Measurements from ENCODE around the gene GPR39.

Gene GPR39

DNA sequence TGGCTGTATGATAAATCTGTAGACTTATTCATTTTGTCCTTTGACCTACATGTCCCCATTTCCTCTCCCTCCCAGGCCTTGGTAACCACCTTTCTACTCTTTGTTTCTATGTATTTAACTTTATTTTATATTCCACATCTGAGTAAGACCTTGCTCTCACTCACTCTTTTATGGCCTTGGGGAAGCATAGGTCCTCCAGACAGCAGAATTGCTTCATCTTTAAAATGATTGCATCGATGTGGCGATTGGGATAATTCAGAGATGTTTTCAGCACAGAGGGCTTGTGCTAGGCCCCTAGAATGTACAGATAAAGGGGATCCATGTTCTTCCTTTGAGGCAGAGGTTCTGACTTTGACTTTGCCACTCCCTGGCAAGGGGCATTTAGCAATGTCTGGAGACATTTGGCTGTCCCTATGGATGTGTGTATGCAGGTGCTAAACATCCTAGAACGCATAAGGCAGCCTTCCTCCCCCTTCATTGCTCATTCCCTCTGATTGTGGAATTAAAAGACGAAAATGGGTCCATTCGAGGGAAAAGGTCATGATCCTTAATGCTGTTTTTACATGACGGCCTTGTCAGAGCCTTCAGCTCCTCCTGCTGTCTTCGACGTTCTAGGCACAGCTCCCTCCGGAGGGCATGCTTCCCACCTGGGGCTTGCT is 1.2 kb upstream of the GPR39 start:
- DNase-seq = no peak

DNA sequence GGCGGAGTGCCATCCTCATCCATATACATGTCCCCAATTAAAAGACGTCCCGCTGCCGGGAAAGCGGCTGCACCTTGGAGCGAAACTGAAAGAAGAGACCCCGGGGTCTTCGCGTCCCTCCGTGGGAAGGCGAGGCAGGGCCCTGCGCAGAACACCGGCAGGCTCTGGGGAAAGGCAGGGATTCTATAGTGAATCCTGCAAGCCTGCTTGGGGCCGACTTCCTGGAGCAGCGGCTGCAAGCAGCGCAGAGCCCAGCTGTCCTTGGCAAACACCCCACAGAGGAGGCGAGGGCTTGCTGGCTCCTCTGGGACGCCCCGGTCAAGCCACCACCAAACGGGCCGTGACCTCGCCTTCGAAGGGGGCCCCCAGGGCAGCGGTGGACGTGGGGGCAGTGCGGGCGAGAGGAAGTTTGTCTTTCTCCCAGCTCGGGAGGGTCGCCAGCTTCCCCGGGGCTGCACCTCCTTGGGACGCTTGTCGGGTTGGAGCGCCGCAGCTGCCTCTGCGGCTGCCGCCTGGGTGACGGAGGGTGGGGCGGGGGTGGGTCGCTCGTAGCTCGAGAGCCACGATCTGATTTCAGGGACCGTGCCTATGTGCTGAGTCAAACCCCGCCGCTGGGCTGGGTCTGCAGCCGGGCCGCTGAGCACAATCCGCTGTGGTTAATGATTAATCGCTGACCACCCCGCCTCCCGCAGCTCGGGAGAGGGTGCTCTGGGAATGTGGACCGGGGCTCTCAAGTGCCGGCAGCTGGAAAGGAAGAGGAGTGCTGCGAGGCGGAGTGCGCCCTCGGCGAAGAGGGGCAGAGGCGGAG is 486 bp upstream of the GPR39 start:
- peak; percentile 68 for DNase-seq

GRCh38 chr2:132417430-132418035 is 928 bp downstream of the GPR39 start:
- DNase-seq = no peak

DNA sequence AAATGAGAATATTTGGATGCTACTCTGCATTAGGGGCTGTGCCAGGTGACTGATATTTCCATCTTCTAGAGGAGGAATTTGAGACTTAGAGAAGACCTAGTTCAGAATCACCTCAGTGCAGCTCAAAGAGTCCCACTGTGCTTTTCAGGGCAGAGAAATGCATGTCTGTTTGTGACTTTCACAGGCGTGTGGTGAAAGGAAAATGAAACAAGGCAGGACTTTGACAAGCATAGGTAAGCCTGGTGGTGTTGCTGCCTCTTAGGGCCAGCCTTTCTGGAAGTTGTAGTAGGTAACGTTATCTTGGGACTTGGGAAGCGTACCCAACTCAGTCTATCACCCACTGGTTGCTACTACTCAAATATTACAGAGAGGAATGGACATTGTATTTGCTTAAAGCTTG is 2.6 kb downstream of the GPR39 start:
- no peak for DNase-seq

DNA sequence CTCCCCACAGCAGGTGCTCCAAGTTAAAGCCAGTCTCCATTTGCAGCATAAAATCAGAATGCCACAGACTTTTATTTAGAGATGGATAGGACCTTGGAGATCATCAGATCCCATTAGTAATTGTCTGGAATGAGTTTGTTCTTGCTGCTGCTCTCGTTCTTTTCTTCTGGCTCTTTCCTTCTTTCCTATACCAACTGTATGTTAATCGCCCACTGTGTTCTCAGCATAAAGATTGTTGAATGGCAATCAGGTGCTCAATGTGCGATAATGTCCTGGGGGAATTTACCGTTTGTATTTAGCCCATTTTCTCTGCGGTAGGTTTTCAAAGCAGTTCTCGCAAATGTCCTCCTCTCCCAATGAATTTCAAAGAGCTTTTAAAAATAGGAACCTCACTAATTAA is 3.3 kb downstream of the GPR39 start:
- DNase-seq = no peak

DNA sequence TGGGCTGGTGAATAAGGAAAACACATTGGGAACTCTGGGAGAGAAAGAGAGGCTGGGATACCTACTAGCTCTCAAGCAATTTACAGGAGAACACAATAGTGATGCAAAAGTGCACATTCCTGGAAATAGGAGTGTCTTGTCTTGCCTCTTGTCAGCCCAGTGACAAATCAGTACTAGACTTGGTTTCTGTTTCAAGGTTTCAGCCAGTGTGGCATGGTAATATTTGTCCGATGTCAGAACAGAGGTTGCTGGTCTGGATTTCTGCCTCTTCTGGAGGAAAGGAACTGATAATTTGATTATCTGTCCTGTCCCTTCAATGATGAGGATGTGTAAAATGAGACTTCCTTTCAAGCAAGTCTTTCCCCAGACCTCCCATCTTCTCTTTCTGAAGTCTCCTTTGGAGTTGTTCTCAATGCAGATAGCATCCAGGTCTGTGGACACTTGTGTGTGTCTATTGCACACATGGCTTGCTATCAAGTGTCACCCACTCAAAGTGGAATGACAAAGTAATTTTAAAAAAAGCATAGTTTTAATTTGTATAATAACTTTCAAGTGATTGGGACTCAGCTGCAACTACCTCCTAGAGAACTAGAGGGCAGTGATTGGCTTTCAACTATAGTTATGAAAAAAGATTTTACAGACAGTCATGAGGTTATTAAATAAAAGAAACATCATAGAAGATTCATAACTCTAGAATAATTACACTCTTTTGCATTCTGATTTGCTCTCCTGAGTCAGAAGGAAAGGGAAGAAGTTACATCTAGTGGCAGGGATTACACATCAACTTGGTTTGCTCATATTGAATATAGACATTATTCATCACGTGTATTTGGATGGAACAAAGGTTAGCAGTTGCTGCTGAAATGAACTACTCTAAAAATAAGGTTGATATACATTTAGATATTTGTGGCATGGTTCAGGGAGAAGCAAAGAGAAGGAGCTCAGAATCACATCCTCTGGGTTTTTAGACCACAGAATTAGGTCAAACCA is 4.5 kb downstream of the GPR39 start:
- no peak for DNase-seq

DNA sequence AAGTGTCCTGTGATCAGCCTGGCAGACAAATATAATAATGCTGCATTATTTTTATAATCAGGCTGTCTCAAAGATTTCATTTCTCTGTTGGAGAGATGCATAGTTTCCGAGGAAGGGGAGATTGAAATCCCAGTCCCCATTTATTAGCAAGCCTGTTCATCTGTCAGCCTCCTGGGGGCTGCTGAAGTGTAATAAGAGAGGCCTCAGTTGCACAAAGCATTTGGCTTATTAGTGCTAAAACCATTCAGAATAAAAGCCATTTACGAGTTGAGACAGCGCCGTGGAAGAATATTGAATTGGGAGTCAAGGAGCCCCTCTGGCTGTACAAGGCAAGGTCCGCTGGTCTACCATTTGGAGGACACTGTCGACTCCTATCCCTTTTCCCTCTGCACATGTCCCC is 6.1 kb downstream of the GPR39 start:
- no peak for DNase-seq

GRCh38 chr2:132424526-132425121 is 8.0 kb downstream of the GPR39 start:
- DNase-seq = no peak

GRCh38 chr2:132426033-132426432 is 9.4 kb downstream of the GPR39 start:
- DNase-seq = no peak

GRCh38 chr2:132426656-132427055 is 10.1 kb downstream of the GPR39 start:
- DNase-seq = no peak

GRCh38 chr2:132429351-132429750 is 12.7 kb downstream of the GPR39 start:
- no peak for DNase-seq

DNA sequence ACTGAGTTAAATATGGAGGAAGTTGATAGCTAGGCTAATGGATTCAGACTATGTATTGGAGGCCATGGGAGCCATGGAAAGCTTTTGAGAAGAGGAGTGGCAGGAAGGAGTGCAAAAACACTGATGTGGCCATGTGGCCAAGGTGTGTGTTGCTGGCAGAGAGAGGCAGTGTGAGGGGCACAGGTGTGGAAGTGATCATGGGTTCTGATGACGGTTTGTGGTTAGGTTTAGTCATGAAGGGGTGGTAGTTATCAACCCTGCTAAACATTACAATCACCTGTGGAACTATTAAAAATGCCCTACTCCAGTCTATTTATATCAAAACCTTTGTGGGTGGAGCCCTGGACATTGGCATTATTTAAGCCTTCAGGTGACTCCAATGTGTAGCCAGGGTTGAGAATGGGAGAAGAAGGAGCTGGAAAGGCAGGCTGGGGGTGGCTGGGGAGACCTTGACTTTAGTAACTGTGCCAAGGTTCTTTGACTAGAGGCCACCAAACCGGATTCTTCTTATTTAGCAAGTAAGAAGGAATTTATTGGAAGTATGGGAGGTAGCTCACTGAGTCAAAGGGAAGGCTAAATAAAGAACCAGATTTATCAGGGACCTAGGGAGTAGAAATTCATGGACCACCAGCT is 13.5 kb downstream of the GPR39 start:
- no peak for DNase-seq

DNA sequence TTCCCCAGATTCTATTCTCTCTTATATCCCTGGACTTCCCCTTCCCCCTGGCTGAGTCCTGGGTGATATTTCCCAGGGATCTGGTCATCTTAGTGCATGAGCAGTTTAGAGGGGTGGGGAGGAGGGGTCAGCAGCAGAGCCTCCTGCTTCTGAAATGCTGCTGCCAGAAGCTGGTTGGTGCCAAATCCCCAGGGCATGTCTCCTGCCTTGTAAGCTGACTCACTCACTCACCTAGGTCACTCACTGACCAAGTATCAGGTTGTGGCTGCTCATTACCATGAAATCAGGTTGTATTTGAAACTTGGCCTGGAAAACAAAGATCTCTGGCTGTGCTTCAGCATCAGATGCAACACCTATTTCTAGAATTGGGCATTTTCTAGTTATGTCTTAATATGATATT is 14.3 kb downstream of the GPR39 start:
- no peak for DNase-seq

GRCh38 chr2:132437852-132438669 is 21.5 kb downstream of the GPR39 start:
- no peak for DNase-seq

- DNase-seq = no peak
Measured at GRCh38 chr2:132438691-132439090, 22.1 kb downstream of the GPR39 start.

DNA sequence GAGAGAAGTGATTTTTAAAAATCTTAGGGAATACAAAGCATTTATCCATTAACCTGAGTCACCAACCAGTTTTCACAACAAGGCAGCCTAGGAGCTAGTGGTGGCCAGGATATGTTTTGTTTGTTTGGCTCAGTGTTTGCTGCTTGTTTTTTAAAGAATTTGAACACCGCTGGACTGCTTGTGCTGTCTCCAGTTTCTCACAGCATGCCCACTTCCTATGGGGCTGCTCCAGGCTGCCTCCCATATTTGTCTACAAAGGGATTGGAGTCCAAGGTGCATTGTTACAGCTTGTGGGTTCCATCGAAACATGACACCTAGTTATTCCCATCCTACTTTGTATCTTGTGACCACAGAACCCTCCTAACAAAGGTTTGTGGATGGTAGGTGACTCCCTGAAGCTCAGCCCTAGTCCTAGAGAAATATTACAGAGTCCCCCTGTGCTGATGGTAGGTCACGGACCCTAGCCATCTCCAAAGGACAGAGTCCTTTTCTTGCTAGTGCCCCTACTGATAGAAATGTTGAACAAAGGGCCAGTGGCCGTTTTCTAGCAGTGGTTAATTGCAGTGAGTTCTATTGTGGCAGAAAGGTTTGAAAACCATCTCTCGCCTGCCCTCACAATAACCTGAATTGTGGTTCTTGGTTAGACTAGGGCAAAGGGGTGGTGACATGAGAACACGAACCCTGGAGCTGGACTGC is 23.2 kb downstream of the GPR39 start:
- no peak for DNase-seq

- no peak for DNase-seq
Measured at GRCh38 chr2:132441051-132441450, 24.4 kb downstream of the GPR39 start.

DNA sequence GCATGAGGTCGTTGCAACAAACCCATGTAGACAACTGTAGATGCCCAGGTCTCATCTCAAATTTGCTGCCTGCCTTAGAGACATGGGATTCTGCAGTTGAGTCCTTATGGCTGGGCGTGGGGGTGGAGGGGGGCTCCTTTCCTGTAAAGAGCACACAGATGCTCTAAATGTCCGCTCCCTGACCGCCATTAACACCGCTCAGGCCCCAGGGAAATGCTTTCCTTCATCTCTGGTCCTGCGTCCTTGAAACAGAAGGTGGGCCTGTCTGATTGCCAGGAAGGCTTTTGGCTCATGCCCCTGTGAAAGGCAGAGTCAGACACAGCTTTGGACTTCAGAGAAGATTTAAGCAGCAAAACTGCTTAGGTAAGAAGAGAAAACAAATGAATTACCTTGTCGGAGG is 25.7 kb downstream of the GPR39 start:
- DNase-seq = no peak

DNA sequence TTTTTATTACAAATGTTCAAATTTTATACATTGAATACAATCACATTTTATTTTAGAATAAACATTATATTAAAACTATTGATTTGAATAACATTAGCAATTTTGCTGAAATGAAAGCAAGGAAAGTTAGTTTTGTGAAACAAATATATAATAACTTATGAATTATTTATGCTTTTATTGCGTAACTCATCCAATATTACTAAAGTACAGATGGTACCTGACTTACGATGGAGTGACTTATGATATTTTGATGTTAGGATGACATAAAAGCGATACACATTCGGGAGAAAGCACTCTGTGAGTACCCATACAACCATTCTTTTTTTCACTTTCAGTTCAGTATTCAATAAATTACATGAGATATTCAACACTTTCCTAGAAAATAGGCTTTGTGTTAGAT is 26.5 kb downstream of the GPR39 start:
- no peak for DNase-seq

DNA sequence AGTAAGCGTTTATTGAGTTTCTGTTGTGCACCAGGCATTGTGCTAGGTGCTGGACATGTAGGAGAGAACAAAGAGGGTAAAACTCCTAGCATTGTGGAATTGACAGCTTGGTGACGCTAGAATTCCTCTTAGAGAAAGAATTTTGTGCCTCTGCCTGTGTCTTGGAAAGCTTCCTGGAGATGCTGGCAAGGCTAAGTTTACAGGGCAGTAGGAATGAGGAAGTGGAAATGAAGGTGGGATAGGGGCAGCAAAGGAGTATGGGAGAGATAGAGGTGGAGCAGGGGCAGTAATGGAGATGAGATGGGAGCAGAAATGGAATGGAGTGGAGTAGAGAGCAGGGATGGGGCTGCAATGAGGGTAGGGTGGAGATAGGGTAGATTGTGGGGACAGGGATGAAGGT is 29.8 kb downstream of the GPR39 start:
- DNase-seq = no peak
